DMS114 treated with DMSO at 0.1 percent for 48 hours (cell line): ENCODE data around the gene ADAMTS17.

Experiments used
- DNase-seq: peaks from one replicate; lab custom pipeline; 2025; ENCODE audit not compliant: unreplicated experiment; lab: John Stamatoyannopoulos, UW

The ADAMTS17 gene

GRCh38 chr15:100113351-100114080, 228.3 kb downstream of the ADAMTS17 start:
- DNase-seq = no peak

- no peak for DNase-seq
Observed at GRCh38 chr15:100112636-100113305, 229.0 kb downstream of the ADAMTS17 start.

GRCh38 chr15:100112061-100112420, 229.7 kb downstream of the ADAMTS17 start:
- no peak for DNase-seq

- DNase-seq = no peak
Observed at GRCh38 chr15:100111125-100112060, 230.4 kb downstream of the ADAMTS17 start.

GRCh38 chr15:100109486-100110035, 232.2 kb downstream of the ADAMTS17 start:
- DNase-seq = no peak

DNA sequence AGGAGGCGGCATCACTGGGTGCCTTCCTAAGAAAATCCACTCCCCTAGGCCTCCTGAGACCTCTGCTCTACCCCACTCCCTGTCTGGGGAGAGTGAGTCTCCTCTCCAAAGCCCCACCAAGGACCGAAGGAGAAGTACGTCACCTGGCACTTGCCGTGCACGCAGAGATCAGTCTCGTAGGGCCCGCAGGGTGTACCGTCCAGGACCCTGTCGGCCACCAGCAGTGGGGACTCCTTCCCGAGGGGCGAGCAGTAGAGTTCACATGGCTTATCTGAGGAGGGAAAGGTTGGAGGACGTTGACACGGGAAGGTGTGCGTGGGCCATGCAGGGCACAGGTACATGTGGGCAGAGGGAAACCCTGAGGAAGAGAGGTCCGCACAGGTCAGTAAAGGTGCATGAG, 232.9 kb downstream of the ADAMTS17 start:
- DNase-seq = no peak

DNA sequence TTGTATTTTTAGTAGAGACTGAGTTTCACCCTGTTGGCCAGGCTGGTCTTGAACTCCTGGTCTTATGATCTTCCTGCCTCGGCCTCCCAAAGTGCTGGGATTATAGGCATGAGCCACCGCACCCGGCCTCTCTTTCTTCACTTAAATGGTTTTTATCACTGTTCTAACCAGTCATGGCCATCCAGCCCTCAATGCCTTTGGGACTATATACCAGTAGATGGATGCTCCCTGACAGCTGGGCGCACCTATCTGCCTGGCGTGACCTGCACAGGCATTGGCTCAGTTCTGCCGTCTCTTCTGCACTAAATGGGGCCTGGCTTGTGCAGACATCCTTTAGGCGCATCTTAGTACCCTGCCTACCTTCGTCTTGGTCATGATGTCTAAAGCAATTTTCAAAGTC, 233.4 kb downstream of the ADAMTS17 start:
- DNase-seq = no peak

DNA sequence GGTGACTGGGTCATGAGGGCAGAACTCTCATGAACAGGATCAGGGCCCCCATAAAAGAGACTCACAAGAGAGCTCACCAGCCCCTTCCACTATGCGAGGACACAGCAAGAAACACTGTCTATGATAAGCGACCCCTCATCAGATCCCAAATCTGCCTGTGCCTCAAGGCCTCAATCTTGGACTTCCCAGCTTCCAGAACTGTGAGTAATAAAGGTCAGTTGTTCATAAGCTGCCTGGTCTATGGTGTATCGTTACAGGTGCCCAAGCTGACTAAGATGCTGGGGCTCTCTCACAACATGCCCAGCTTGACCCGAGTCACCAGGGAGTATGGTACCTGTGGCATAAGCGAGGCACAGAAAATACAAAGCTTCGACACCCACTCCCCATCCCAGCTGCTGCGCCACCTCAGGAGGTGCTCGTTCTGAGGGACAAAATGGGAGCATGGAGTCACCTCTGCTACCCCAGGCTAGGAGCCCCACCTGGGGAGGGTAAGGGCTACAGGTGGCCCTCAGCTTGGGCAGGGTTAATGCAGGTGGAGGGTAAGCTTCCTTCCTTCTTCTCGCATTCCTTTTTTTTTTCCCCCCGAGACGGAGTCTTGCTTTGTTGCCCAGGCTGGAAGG, 234.1 kb downstream of the ADAMTS17 start:
- no peak for DNase-seq

DNA sequence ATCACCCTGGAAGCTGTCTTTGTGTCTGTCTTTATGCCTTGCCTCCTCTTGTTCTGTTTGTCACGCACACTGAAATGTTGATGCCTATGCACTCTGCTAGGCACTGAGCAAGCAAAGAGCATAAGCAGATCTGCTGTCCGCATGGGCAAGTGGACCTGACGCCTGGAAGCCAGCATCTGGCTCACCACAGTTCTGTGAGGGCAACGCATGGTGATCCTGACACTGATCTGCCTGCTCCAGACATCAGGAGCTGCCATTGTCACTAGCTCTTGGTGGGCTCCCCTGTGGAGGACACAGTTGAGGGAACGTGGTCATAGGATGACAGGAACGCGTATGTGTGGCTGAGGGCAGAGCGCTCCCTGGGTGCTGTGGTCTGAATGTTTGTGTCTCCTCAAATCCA, 234.6 kb downstream of the ADAMTS17 start:
- no peak for DNase-seq

- DNase-seq = no peak
Observed at GRCh38 chr15:100106732-100107131, 235.0 kb downstream of the ADAMTS17 start.

- DNase-seq = no peak
Observed at GRCh38 chr15:100105101-100105500, 236.7 kb downstream of the ADAMTS17 start.

GRCh38 chr15:100104245-100104644, 237.5 kb downstream of the ADAMTS17 start:
- no peak for DNase-seq

- no peak for DNase-seq
Observed at GRCh38 chr15:100103828-100104227, 237.9 kb downstream of the ADAMTS17 start.

- no peak for DNase-seq
Observed at GRCh38 chr15:100101426-100102089, 240.2 kb downstream of the ADAMTS17 start.

DNA sequence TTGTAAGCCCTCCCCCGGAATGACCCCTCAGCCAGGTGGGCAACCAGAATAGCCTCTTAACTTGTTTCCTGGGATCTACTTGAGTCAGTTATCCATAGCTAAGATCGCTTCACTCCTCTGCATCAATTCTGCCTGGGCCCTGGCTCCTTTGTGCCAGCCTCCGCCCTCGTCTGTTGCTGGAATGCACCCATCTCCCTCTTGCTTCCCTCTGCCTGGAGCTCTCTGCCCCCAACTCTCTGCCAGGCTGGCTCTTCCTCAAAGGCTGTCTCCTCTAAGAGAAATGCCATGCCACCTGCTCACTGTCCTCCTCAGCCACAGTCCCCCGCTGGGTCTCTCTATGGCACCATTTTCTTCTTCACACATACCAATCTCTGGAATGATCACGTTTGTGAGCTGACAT, 240.8 kb downstream of the ADAMTS17 start:
- DNase-seq = no peak

DNA sequence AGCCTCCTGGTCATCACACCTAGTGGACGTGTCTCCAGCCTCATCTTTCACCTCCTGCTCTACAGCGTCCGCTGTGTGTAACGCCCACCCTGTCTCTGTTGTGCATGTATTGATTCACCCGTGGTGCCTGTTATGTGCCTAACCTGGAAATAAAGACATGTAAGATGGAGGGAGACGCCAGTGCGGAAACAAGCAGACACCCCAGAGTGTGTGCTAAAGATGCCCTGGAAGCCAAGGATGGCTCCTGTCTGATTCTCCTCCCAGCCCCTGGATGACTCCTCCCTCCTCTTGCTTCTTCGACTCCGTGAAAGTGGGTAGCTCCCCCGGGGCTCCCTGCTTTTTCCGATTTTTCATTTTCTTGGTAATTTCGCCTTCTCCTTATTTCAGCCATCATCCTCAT, 241.8 kb downstream of the ADAMTS17 start:
- no peak for DNase-seq

GRCh38 chr15:100098705-100099104, 243.1 kb downstream of the ADAMTS17 start:
- DNase-seq = no peak

DNA sequence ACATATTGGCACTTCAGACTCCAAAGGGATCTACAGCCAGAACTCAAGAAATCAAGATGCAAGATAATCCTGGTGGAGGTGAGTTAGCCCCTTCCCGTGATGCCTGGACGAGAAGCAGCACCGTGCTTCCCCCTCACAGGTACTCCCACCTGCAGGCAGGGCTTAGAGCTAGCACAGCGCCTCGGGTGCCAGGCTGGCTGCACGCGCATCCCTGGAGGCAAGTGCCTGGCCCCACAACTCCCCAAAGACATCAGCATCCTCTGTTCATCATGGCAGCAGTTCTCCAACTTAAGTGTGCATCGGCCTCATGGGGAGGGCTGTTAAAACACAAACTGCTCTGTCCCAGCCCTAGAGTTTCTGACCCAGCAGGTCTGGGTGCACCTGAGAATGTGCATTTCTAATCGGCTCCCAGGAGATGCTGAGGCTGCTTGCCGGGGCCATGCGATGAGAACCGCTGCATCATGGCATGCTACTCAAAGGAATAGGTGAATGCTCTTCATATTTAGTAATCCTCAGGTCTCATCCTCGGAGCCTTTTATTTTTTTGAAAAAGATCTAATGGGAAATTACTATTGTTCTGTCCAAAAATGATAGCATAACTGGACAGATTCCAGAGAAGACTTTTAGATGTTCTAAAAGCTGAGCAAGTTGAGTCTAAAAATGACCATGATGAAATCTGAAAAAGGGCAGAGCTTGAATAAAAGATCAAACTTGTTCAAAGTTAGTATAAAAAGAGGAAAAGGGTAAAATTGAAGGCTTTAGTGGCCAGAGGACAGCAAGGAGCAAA, 244.2 kb downstream of the ADAMTS17 start:
- DNase-seq = no peak

GRCh38 chr15:100096700-100097099, 245.1 kb downstream of the ADAMTS17 start:
- no peak for DNase-seq

GRCh38 chr15:100096248-100096600, 245.6 kb downstream of the ADAMTS17 start:
- DNase-seq = no peak
